Measurements from ENCODE around the gene EPC2.
A peak's percentile ranks its signal among the peaks of the same experiment; 100 is the strongest.
"Not testable (repeated sequence)": the region's sequence is repeated elsewhere in the genome, so short reads cannot be mapped to it uniquely, and the experiment has no call there.

Gene EPC2

DNA sequence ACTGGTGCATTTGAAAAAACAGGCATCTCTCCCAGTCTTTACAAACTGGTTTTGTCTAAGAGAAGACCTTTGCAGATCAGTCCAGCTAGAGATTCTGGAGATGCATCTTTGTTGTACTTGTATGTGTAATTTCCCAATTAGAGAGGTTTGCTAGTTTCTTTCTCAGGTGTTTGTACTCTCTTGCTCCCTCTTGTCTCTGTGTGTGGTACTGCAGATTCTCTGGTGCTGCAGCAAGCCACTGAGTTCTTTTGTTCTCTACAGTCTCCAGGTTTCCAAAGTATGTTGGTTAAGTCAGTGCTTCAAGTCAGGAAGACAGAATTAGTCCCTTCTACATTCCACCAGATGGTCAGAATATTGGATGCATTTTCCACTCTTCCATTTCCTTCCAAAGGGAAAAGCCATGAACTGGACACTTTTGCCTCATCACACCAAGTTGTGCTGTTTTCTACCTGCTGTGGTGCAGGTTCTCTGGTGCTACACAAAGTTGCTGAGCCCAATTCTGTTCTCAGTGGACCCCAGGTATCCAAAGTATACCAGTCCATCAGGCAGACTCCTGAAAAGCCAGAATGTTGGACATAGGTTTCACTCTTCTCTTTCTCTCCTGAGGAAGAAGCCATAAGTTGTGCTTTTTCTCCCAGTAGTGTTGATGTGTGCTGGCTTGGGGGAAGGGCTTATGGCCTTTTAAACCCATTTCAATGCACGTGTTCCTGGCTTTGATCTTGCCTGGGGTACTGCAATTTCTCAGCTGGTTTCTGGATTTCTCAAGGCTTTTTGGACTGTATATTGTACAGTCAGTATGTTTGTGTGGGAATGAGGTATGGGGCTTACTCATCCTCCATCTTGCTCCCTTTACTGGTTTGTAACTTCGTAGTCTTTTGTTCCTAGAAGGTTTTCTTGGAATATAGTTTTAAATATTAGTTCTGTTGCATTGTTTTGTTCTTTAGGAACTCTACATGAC, 29.8 kb downstream of the EPC2 start:
- DNase-seq (ENCODE audit: low read depth, low spot score): peak; percentile 56

DNA sequence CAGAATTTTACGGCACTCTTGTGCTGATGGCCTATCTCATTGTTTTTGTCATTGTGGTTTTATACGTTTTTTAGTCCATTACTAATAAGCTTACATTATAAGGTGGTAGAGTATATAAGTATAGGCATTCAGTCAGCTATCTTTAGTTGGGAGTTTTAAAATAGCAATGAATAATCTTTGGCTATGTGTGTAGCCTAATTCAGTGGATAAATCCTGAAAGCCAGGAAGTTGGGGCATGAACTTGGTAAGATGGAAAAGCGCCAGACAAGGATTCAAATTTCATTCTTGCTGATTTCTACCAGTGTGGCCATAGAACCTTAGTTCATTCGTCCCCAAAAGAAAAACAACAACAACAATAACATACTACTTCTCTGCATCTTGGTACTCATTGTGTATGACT, 31.2 kb downstream of the EPC2 start:
- no peak for DNase-seq (ENCODE audit: low read depth, low spot score)

DNA sequence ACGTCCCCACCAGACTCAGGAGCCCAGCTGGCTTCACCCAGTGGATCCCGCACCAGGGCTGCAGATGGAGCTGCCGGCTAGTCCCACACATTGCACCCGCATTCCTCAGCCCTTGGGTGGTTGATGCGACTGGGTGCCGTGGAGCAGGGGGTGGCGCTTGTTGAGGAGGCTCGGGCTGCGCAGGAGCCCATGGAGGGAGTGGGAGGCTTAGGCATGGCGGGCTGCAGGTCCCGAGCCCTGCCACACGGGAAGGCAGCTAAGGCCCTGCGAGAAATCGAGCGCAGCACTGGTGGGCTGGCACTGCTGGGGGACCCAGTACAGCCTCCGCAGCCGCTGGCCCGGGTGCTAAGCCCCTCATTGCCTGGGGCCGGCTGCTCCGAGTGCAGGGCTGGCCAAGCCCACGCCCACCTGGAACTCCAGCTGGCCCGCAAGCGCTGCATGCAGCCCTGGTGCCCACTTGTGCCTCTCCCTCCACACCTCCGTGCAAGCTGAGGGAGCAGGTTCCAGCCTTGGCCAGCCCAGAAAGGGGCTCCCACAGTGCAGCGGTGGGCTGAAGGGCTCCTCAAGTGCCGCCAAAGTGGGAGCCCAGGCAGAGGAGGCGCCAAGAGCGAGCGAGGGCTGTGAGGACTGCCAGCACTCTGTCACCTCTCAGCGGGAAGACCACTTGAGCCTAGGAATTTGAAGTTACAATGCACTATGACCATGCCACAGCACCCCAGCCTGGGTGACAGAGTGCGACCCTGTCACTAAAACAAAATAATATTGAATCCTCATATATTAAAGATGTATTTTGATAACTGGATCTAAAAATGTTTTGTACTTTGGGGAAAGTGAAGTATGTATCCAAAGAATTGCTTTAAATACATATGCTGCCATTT, 34.0 kb downstream of the EPC2 start:
- not testable (repeated sequence) for DNase-seq (ENCODE audit: low read depth, low spot score)

DNA sequence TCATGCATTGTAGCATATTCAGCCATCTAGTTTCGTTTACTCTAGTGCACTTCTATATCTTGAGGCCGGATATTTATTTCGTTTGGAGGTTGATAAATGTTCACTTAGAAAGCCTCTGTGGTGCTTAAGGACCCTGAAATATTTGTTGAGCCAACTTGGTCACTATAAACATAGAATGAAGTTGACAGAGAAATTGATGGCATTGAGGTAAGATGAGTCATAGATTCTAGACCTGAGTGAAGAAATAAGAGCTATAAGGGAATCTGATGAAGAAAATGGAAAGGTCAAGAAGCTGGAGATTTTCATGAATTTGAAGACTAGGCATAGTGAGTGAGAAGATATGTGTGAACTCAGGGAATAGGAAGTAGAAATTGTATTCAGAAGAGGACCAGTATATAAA, 35.9 kb downstream of the EPC2 start:
- no peak for DNase-seq (ENCODE audit: low read depth, low spot score)

GRCh38 chr2:148681443-148681842, 36.9 kb downstream of the EPC2 start:
- DNase-seq (ENCODE audit: low read depth, low spot score): no peak

DNA sequence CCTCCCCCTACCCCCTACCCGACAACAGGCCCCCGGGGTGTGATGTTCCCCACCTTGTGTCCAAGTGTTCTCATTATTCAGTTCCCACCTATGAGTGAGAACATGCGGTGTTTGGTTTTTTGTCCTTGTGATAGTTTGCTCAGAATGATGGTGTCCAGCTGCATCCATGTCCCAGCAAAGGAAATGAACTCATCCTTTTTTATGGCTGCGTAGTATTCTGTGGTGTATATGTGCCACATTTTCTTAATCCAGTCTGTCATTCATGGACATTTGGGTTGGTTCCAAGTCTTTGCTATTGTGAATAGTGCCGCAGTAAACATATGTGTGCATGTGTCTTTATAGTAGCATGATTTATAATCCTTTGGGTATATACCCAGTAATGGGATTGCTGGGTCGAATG, 37.3 kb downstream of the EPC2 start:
- not testable (repeated sequence) for DNase-seq (ENCODE audit: low read depth, low spot score)

DNA sequence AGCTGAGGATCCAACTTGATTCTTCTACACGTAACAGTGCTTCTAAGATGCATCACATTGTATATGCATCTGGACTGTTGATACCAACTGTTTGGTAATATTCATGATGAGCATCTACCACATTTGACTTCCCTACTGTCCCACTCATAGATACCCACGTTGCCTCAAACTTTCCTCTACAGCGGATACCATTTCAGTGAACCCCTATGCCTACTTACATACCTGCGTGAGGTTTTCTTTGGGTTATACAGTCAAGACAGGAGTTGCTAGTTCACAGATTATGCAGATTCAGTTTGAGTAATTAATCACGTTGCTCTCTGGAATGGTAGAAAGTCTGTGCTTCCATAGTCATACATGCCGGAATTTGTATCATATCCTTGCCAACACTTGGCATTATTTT, 40.0 kb downstream of the EPC2 start:
- DNase-seq (ENCODE audit: low read depth, low spot score): no peak

- DNase-seq (ENCODE audit: low read depth, low spot score): no peak
Measured at GRCh38 chr2:148687543-148687942, 43.0 kb downstream of the EPC2 start.

- DNase-seq (ENCODE audit: low read depth, low spot score): not testable (repeated sequence)
Measured at GRCh38 chr2:148688011-148688410, 43.5 kb downstream of the EPC2 start.

DNA sequence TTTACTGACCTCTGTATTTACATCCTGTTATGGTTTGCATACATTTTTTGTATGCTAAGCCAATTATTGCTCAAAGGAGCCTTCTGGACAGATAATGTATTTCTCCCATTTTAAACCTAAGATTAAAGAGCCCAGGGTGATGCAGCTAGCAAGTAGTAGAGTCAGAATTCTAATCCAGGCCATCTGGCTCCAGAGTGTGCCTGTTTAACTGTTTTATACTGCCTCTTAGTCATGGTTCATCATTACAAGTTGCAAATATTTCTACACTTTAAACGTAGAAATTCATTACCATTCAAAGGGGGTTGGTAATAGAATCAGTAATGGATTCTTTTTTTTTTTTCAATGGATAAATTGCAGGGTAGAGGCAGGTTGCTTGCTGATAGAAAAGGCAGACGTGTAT, 52.4 kb downstream of the EPC2 start:
- DNase-seq (ENCODE audit: low read depth, low spot score): no peak

DNA sequence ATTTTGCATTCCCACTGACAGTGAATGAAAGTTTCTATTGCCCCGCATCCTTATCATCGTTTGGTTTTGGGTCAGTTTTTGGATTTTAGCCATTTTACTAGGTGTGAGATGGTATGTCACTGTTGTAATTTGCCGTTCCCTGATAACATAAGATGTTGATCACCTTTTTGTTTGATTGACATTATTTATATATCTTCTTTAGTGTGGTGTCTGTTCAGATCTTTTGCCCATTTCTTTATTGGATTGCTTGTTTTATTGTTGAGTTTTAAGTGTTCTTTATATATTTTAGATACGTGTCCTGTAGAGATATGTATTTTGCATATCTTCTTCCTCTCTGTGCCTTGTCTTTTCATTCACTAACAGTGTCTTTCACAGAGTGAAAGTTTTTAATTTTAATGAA, 55.3 kb downstream of the EPC2 start:
- DNase-seq (ENCODE audit: low read depth, low spot score): no peak

DNA sequence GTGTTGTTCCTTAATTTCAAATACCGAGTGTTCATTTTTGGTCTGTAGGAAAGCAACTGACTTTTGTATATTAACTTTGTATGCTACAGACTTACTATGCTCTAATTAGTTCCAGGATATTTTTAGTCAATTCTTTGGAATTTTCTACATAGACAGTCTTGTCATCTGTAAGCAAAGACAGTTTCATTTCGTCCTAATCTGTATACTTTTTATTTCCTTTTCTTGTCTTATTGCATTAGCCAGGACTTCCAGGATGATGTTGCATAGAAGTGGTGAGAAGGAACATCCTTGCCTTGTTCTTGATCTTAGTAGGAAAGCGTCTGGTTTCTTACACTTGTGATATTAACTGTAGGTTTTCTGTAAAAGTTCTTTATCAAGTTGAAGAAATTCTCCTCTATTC, 56.5 kb downstream of the EPC2 start:
- no peak for DNase-seq (ENCODE audit: low read depth, low spot score)

DNA sequence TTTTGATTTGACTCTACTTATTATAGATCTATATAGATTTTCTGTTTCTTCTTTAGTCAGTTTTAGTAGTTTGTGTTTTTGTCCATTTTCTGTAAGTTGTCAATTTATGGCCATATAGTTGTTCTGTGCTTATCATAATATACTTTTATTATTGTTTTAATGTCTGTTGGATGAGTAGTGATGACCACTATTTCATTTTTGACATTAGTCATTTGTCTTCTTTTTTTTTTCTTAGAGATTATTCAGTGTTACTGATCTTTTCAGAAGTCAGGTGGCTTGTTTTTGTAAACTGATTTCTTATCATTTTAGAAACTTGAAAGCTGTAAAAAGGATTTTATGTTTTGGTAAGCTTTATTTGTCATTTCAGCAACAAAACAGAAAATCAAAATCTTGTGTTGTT, 57.3 kb downstream of the EPC2 start:
- DNase-seq (ENCODE audit: low read depth, low spot score): no peak

GRCh38 chr2:148702475-148702874, 57.9 kb downstream of the EPC2 start:
- DNase-seq (ENCODE audit: low read depth, low spot score): no peak

DNA sequence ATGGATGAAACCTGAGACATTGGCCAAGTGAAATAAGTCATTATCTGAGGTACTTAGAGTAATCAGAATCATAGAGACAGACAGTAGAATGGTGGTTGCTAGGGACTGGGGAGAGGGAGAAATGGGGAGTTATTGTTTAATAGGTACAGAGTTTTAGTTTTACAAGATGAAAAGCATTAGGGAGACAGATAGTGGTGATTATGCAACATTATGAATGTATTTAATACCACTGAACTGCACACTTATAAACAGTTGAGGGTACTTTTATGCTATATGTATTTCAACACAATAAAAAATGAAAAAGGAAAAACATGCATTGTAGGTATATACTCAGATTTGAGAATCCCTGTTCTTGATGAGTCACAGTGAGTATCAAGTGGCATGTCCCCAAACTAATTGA, 59.7 kb downstream of the EPC2 start:
- no peak for DNase-seq (ENCODE audit: low read depth, low spot score)

GRCh38 chr2:148716378-148716920, 71.9 kb downstream of the EPC2 start:
- no peak for DNase-seq (ENCODE audit: low read depth, low spot score)

GRCh38 chr2:148718039-148718438, 73.5 kb downstream of the EPC2 start:
- DNase-seq (ENCODE audit: low read depth, low spot score): no peak

- no peak for DNase-seq (ENCODE audit: low read depth, low spot score)
Measured at GRCh38 chr2:148719195-148719749, 74.7 kb downstream of the EPC2 start.

DNA sequence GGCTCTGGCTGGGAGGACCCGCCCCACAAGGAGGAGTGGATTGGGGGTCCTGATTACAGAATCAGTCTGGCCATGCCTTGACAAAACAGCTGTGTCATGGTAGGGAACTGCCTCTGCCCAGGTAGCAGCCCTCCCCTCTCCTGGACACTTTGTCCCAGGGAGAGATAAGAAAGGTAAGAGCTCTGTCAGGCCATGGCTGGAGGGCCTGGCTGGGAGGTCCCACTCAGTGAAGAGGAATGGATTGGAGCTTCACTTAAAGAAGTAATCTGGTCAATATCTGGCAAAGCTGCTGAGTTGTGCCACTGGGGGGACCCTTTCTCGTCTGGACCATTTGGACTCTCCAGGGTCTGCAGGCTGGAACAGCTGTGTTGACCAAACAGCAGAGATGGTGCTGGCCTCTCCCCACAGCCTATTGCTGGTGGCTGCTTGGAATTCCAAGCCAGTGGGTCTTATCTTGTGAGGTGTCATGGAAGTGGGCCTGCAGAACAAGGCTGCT, 75.4 kb downstream of the EPC2 start:
- DNase-seq (ENCODE audit: low read depth, low spot score): no peak

DNA sequence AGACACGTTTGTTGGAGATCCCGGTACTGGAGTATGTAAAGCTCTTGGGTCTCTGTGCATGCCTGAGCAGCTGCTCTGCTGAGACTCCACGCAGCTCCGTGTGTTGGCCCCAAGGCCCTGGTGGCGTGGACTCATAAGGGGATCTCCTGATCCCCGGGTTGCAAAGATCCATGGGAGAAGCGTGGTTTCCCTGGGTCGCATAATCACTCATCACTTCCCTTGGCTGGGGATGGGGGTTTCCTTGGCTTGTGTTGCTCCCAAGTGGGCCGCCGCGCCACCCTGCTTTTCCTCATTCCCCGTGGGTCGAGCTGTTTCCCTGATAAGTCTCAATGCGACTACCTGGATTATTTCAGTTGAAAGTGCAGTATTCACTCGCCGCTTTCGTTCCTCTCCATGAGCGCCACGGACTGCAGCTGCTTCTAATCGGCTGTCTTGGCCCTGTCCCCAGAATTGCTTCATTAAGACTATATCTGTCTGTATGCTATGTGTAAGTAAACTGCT, 76.0 kb downstream of the EPC2 start:
- DNase-seq (ENCODE audit: low read depth, low spot score): no peak

DNA sequence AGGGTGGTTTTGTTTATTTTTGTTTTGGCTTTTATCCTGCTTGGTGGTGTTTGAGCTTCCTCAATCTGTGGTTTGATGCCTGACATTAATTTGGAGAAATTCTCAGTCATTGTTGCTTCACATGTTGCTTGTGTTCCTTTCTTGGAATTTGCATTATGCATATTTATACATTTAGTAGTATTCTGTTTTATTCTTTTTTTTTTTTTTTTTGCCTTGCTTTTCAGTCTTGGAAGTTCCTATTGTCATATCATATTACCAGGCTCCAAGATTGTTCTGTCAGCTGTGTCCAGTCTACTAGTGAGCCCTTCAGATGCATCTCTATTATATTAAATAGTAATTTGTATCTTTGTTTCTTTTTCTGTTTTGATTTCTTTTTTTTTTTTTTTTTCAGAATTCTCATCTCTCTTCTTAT, 77.0 kb downstream of the EPC2 start:
- DNase-seq (ENCODE audit: low read depth, low spot score): no peak

All from iPS DF 19.7 (cell line).